Muscle of leg (tissue), 11 donors: Measurements from ENCODE around the gene KLHL25. TPM values are rescaled to one million over a fixed set of nuclear protein-coding genes. Genes with fewer than 3 reads are reported as not detected.

Experiments used
- DNase-seq: peaks from one replicate; pipeline ENCODE4 v3.0.0; 2013
- H3K27ac ChIP-seq: one replicate; pipeline ENCODE4 v1.5.1; 2013; ENCODE audit warnings: mild to moderate bottlenecking, low read length, control low read depth
- H3K27me3 ChIP-seq: one replicate; pipeline ENCODE4 v1.6.1; 2013; ENCODE audit warnings: low read length; ENCODE audit not compliant: control insufficient read depth, insufficient read depth
- H3K36me3 ChIP-seq: one replicate; pipeline ENCODE4 v1.6.1; 2013; ENCODE audit warnings: low read length; ENCODE audit not compliant: control insufficient read depth, insufficient read depth
- H3K4me1 ChIP-seq: one replicate; pipeline ENCODE4 v1.6.1; 2013; ENCODE audit warnings: low read length; ENCODE audit not compliant: control insufficient read depth, insufficient read depth
- H3K4me3 ChIP-seq: one replicate; pipeline ENCODE4 v1.5.1; 2013; ENCODE audit warnings: low read length, control low read depth
- H3K9me3 ChIP-seq: replicated peaks from 2 replicates; pipeline ENCODE4 v1.6.1; 2013; ENCODE audit warnings: low read depth, low read length; ENCODE audit not compliant: control insufficient read depth
- WGBS: methylation state at CpG from one replicate; pipeline ENCODE4 v1.1.5; 2013; ENCODE audit warnings: missing lambda C conversion rate; ENCODE audit not compliant: insufficient coverage; 5-methylcytosine and 5-hydroxymethylcytosine counted together
- polyA plus RNA-seq, 8 donors: library from polyadenylated mRNA; unstranded; fragments of 120-200 nt; gene quantifications; one replicate each; pipeline versions ENCODE4 v1.2.1 to v1.2.3, GENCODE V29; 2013; ENCODE audit warnings: inconsistent platforms in 1 of 8, low replicate concordance in 1 of 8; ENCODE audit not compliant: insufficient read length in 8 of 8, insufficient read depth in 1 of 8
- total RNA-seq: library from RNA; stranded (reverse); fragments of 120-200 nt; gene quantifications from one replicate; pipeline ENCODE4 v1.2.4, GENCODE V29; 2013

KLHL25 gene
- total and polyA plus RNA-seq, 9 donors = 5.3 to 9.2 (median 7.0) TPM

DNA sequence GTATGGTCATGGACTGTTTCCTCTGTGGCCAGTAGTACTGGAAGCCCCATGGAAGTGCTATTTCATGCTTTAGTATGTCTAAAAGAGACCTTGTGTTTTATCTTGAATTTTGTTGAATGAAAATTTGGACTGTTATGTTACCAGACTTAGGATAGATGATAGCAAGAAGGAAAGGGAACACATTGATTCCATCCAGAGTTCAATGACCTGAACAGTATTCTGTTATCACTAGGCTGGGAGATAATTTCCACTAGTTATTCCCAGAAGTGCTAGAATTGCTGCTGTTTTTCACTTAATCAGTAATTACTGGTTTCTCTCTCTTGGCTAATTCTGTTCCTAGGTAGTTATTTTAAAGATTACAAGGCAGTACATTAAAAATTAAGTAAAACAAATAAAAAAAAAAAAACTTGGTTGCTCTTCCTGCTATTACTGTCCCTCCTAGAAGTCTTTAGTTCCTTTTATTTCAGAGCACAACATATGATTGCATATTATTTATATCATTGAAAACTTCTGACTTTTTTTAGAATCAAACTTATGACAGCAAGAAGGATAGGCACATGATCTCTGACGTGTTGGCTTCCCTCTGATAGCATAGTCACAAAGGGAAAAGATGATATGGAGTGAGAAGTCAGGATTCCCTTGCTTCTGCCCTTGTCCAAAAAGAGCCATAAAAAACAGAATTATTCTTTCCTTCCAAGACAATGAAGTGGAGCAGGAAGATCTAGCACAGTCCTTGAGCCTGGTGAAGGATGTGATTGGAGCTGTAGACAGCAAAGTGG lies 72.2 kb downstream of the KLHL25 start:
- Histone ChIP-seq H3K27ac (no peak overlapping the region), H3K27me3 (no peaks in the 10 kb centered on the region), H3K4me3 (no peak overlapping the region), H3K9me3 (no peaks in the 10 kb centered on the region), H3K36me3 (peaks cover 65% of the 10 kb centered on the region), H3K4me1 (no peaks in the 10 kb centered on the region)
- no peak for DNase-seq
- WGBS = no CpG with 5 or more reads among the region's 1 CpG

DNA sequence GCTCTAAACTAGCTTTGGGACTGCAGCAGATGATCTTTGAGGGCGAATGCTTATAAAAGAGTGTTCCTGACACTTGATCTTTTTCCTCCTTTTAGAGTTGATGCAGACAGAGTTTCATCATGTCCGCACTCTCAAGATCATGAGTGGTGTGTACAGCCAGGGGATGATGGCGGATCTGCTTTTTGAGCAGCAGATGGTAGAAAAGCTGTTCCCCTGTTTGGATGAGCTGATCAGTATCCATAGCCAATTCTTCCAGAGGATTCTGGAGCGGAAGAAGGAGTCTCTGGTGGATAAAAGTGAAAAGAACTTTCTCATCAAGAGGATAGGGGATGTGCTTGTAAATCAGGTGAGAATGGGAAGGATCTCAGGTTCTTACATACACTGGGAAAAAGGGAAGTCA lies 75.7 kb downstream of the KLHL25 start:
- Histone ChIP-seq H3K27me3 (no peaks in the 10 kb centered on the region), H3K9me3 (no peaks in the 10 kb centered on the region), H3K36me3 (peaks cover 58% of the 10 kb centered on the region), H3K4me1 (no peaks in the 10 kb centered on the region), H3K4me3 (no peak overlapping the region), H3K27ac (no peak overlapping the region)
- 100% methylated on average over 3 of the region's 4 CpGs for WGBS
- no peak for DNase-seq

DNA sequence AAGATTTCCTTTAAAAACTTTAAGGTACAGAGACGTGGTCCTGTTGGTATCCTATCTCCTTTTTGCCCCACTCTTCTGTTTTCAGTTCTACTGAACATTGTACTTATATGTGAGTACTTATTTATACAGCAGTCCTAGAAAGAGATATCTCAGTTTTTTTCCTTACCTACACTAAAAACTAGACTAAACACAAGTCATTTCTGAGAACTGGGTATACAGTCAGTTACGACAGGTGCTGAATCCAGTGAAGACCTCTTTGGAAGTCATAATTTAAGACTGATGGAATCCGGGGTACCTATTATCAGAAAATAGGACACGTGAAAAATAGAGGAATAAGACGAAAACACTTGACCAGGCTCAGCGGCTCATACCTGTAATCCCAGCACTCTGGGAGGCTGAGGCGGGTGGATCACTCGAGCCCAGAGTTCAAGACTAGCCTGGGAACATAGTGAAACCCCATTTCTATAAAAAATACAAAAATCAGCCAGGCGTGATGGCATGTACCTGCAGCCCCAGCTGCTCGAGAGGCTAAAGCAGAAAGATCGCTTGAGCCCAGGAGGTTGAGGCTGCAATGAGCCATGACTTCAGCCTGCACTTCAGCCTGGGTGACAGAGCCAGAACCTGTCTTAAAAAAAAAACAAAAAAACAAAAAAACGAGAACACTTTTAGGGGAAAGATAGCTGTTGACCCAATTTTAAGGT lies 76.3 kb downstream of the KLHL25 start:
- Histone ChIP-seq H3K36me3 (peaks cover 59% of the 10 kb centered on the region), H3K4me3 (no peak overlapping the region), H3K27me3 (no peaks in the 10 kb centered on the region), H3K27ac (no peak overlapping the region), H3K9me3 (no peaks in the 10 kb centered on the region), H3K4me1 (no peaks in the 10 kb centered on the region)
- no peak for DNase-seq
- WGBS = 85% methylated on average over 9 of the region's 12 CpGs

DNA sequence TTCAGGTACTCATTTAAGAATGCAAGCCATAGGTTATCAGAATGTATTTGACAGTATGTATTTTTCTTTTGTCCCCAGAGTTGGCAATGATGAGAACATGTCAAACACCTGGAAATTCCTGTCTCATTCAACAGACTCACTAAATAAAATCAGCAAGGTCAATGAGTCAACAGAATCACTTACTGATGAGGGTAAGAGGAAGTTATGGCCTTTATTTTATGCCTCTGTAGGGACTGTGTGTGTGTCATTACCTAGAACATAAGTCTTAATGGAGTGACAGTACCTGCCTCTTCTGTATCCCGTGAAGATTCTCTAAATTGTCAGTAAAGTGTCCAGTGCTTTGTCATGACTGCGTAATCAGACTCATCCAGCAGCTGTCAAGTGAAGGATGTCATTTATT lies 77.5 kb downstream of the KLHL25 start:
- Histone ChIP-seq H3K27ac (no peak overlapping the region), H3K4me1 (no peaks in the 10 kb centered on the region), H3K9me3 (no peaks in the 10 kb centered on the region), H3K27me3 (no peaks in the 10 kb centered on the region), H3K4me3 (no peak overlapping the region), H3K36me3 (peaks cover 53% of the 10 kb centered on the region)
- no CpG with 5 or more reads among the region's 2 CpGs for WGBS
- no peak for DNase-seq

DNA sequence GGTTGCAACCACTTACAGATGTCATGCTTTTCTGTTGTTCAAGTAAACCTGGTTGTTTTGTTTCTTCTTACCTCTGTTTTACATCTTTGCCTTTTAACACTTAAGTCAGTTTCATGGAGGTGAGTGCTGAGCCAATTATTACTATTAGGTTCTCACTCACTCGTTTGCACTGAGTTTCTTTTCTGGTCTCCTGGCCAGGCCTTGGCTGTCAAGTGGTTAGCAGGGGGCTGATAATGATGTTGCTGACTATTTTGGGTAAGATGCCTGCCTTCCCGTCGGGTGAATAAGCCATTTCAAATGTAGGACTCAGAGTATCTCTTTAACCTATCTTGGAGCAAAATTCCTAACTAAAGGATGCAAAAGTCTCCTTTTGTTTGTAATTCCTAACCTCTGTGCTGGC lies 78.5 kb downstream of the KLHL25 start:
- no peaks in the 10 kb centered on the region for H3K9me3 ChIP-seq
- no peak overlapping the region for H3K4me3 ChIP-seq
- H3K27ac ChIP-seq = no peak overlapping the region
- H3K4me1 ChIP-seq = no peaks in the 10 kb centered on the region
- H3K36me3 ChIP-seq = peaks cover 53% of the 10 kb centered on the region
- DNase-seq = no peak
- H3K27me3 ChIP-seq = no peaks in the 10 kb centered on the region
- WGBS = no CpG with 5 or more reads among the region's 3 CpGs

DNA sequence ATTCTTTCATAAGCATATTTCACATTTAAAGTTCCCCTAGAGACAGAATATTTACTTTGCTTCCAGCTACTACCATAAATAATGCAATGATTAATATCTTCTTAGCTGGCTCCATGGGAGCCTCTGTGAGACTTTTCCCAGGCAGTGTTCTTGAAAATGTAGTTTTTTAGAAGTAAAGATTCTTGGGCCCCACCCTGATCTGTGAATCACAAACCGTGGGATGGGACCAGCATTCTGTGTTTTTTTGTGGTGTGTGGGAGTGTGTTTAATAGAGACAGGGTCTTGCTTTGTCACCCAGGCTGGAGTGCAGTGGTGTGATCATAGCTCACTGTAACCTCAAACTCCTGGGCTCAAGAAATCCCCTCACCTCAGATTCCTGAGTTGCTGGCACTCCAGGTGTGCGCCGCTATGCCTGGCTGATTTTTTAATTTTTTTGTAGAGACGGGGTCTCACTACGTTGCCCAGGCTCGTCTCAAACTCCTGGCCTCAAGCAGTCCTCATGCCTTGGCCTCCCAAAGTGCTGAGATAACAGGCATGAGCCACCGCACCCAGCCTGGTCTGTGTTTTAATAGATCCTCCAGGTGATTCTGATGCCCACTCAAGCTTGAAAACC lies 83.0 kb downstream of the KLHL25 start:
- no peak for DNase-seq
- H3K27ac ChIP-seq = no peak overlapping the region
- peaks cover 38% of the 10 kb centered on the region for H3K36me3 ChIP-seq
- 95% methylated on average over 6 of the region's 7 CpGs for WGBS
- H3K9me3 ChIP-seq = no peaks in the 10 kb centered on the region
- H3K4me1 ChIP-seq = peaks cover 16% of the 10 kb centered on the region
- H3K4me3 ChIP-seq = no peak overlapping the region
- H3K27me3 ChIP-seq = no peaks in the 10 kb centered on the region

DNA sequence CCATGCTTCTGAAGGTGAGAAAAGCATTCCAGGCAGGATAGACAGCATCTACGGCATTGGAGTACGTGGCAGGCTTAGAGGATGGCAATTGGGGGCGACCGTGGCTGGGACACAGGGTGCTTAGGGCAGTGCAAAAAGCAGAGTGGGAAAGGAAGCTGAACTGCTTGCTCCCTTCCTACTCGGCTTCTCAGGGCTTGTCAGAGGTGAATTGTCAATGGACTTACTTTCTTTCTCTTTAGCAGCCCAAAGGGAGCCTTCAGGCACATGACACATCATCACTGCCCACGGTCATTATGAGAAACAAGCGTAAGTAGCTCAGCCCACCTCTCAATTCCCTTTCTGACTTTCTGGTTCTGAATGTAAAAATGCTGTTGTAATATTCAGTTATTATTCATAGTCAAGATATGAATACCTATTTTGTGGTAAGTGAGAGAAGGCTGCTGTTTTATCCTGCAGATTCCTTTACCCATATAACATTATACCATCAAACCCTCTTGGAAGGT lies 84.3 kb downstream of the KLHL25 start:
- peaks cover 28% of the 10 kb centered on the region for H3K36me3 ChIP-seq
- H3K27me3 ChIP-seq = no peaks in the 10 kb centered on the region
- DNase-seq = no peak
- H3K4me3 ChIP-seq = no peak overlapping the region
- no peak overlapping the region for H3K27ac ChIP-seq
- peaks cover 22% of the 10 kb centered on the region for H3K4me1 ChIP-seq
- 88% methylated on average over 5 of the region's 7 CpGs for WGBS
- H3K9me3 ChIP-seq = no peaks in the 10 kb centered on the region
